Large intestine (tissue), 3 donors: ENCODE results near the gene MTAP. TPM values are rescaled to one million over a fixed set of nuclear protein-coding genes. Genes with fewer than 3 reads are reported as not detected.

Experiments used
- DNase-seq, 2 donors: peaks; one replicate each; pipeline versions ENCODE4 v3.0.0 to v3.0.0-alpha.2; 2013
- H3K27ac ChIP-seq: one replicate; pipeline ENCODE4 v1.5.1; 2013; ENCODE audit warnings: low read length
- H3K27me3 ChIP-seq: 2 replicates; pipeline ENCODE4 v1.6.1; 2013; ENCODE audit warnings: low read length; ENCODE audit not compliant: control insufficient read depth, insufficient read depth
- H3K36me3 ChIP-seq: 2 replicates; pipeline ENCODE4 v1.6.1; 2013; ENCODE audit warnings: low read length; ENCODE audit not compliant: control insufficient read depth, insufficient read depth
- H3K4me1 ChIP-seq: one replicate; pipeline ENCODE4 v1.6.1; 2013; ENCODE audit warnings: low read length; ENCODE audit not compliant: control insufficient read depth, insufficient read depth
- H3K4me3 ChIP-seq: one replicate; pipeline ENCODE4 v1.5.1; 2013; ENCODE audit warnings: low read length
- H3K9me3 ChIP-seq: one replicate; pipeline ENCODE4 v1.6.1; 2013; ENCODE audit warnings: mild to moderate bottlenecking, low read depth, low read length, moderate library complexity; ENCODE audit not compliant: control insufficient read depth
- WGBS: methylation state at CpG from one replicate; pipeline ENCODE4 v1.1.5; 2013; ENCODE audit warnings: low lambda C conversion rate; ENCODE audit not compliant: insufficient coverage; 5-methylcytosine and 5-hydroxymethylcytosine counted together
- polyA plus RNA-seq: library from polyadenylated mRNA; unstranded; fragments of 120-200 nt; gene quantifications from one replicate; pipeline ENCODE4 v1.2.1, GENCODE V29; 2013

Gene MTAP
- polyA plus RNA-seq, 1 donor = 25.1 TPM

DNA sequence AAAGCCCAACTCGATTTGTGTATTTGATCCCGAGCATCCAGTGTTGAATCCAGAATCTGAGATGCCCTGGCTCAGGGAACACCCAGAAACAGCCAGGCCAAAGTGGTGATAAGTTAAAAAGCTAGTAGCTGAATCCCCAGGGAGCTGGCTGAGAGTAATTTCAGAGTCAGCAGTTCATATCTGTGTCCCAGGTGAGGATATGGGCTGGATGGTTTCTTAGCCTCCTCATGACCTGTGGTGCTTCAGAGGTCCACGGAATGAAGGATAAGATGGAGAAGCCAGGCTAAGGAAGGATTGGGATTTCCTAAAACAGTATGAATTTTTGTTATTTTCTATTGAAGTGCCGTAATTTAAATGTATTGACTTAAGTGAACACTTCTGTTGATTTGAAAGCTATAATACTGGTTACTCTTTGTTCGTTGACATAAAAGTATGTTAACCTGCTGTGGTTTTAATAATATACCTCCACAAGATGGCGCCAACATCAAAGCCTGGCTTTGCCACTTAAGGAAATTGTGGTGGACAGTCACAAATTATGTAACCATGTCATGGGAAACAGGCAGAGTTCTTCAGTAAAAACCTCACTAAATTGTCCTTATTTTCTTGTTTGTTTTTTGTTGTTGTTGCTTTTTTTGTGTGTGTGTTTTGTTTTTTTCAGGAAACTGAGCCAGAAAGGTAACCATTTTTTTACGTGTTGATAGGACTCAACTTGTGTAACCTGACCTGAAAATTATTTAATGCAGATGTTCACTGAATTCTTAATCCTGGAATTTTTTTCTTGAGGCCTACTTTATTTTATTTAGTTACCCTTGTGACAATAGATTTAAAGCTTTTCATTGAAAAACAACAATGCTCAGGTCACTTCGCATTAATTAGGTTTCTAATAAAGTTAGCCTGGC lies 11.4 kb downstream of the MTAP start:
- DNase-seq = peak; percentile 67 to 73
- peaks cover 53% of the 10 kb centered on the region for H3K36me3 ChIP-seq
- H3K4me1 ChIP-seq = no peaks in the 10 kb centered on the region
- H3K4me3 ChIP-seq = no peak overlapping the region
- H3K9me3 ChIP-seq = no peaks in the 10 kb centered on the region
- H3K27ac ChIP-seq = no peak overlapping the region
- no peaks in the 10 kb centered on the region for H3K27me3 ChIP-seq
- 82% methylated on average over 3 of the region's 8 CpGs for WGBS

GRCh38 chr9:21815643-21816042 lies 13.2 kb downstream of the MTAP start:
- no peak for DNase-seq
- no peaks in the 10 kb centered on the region for H3K9me3 ChIP-seq
- H3K4me1 ChIP-seq = no peaks in the 10 kb centered on the region
- WGBS = 100% methylated on average over 2 of the region's 3 CpGs
- H3K27ac ChIP-seq = no peak overlapping the region
- H3K36me3 ChIP-seq = peaks cover 54% of the 10 kb centered on the region
- no peaks in the 10 kb centered on the region for H3K27me3 ChIP-seq
- H3K4me3 ChIP-seq = no peak overlapping the region

DNA sequence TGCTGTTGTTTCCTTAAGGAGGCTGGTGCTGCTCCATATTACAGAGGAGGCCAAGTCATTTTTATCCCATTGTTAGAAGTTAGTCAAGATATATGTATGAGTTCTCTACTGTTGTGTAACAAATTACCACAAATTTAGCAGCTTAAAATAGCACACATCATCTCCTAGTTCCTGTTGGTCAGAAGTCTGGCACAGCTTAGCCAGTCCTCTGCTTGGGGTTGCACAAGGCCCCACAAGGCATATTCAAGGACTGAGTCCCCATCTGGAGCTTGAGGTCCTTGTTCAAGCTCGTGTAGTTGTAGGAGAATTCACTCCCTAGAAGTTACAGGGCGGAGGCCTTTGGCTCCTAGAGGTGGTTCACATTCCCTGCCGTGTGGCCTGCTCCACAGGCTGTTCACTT lies 14.7 kb downstream of the MTAP start:
- Histone ChIP-seq H3K4me1 (no peaks in the 10 kb centered on the region), H3K9me3 (no peaks in the 10 kb centered on the region), H3K27me3 (no peaks in the 10 kb centered on the region), H3K36me3 (peaks cover 41% of the 10 kb centered on the region), H3K27ac (no peak overlapping the region), H3K4me3 (no peak overlapping the region)
- WGBS = no CpG with 5 or more reads among the region's 3 CpGs
- no peak for DNase-seq

GRCh38 chr9:21825637-21826036 lies 23.2 kb downstream of the MTAP start:
- Histone ChIP-seq H3K9me3 (peaks cover 2% of the 10 kb centered on the region), H3K36me3 (peaks cover 31% of the 10 kb centered on the region), H3K4me3 (no peak overlapping the region)

DNA sequence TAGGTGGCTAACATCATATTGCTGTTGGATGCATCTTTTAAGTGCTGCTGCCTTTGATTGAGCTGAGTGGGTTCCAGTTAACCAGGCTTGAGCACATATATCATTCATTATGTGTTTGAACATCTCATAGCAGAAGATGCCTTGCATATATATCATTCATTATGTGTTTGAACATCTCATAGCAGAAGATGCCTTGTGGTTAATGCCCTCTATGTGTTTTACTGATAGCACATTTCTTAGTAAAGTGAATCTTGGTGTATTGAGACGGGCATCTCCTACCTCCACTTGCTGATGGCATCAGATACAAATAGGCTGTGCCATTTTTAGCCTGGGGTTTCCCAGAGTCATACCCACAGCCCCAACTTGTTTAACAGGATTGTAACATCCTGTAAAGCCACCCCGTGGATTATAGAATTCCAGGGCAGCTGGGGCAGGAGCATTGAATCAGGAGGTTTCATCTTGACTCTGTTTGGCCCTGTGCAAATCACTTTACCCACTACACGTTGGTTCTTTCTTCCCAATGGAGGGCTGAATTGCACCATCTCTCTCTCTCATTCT lies 26.5 kb downstream of the MTAP start:
- peaks cover 50% of the 10 kb centered on the region for H3K36me3 ChIP-seq
- no peak overlapping the region for H3K27ac ChIP-seq
- 83% methylated on average over 1 of the region's 3 CpGs for WGBS
- peaks cover 2% of the 10 kb centered on the region for H3K9me3 ChIP-seq
- DNase-seq = no peak
- H3K27me3 ChIP-seq = no peaks in the 10 kb centered on the region
- H3K4me3 ChIP-seq = no peak overlapping the region
- H3K4me1 ChIP-seq = no peaks in the 10 kb centered on the region

More at GRCh38 chr9:21825637-21826036, 23.2 kb downstream of the MTAP start:
- Histone ChIP-seq H3K27me3 (no peaks in the 10 kb centered on the region), H3K27ac (no peak overlapping the region), H3K4me1 (no peaks in the 10 kb centered on the region)
- WGBS = 100% methylated on average over 2 of the region's 2 CpGs
- no peak for DNase-seq

DNA sequence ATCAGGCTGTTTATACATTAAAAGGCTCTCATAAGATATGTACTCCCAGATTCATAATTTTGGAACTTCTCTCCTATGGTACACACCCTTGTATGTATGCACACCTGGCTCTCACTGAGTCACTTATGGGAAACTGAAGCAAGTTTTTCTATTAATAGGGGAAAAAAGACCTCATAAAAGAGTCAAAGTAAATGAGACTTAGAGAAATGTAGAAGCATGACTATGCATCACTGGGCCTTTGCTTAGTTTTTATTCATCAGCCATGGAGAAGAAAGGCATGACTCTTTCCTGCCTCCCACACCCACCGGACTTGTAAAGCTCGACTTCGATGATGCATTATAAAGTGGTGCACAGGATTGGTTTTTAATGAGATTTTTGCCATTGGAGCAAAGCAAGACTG lies 28.2 kb downstream of the MTAP start:
- no CpG with 5 or more reads among the region's 3 CpGs for WGBS
- no peaks in the 10 kb centered on the region for H3K4me1 ChIP-seq
- peaks cover 56% of the 10 kb centered on the region for H3K36me3 ChIP-seq
- no peak overlapping the region for H3K27ac ChIP-seq
- DNase-seq = no peak
- no peaks in the 10 kb centered on the region for H3K27me3 ChIP-seq
- no peaks in the 10 kb centered on the region for H3K9me3 ChIP-seq
- H3K4me3 ChIP-seq = no peak overlapping the region

GRCh38 chr9:21831841-21832509 lies 29.5 kb downstream of the MTAP start:
- DNase-seq = peak in 1 of 2 donors; percentile 13
- no peak overlapping the region for H3K27ac ChIP-seq
- H3K27me3 ChIP-seq = no peaks in the 10 kb centered on the region
- H3K9me3 ChIP-seq = no peaks in the 10 kb centered on the region
- H3K4me1 ChIP-seq = no peaks in the 10 kb centered on the region
- 40% methylated on average over 1 of the region's 8 CpGs for WGBS
- no peak overlapping the region for H3K4me3 ChIP-seq
- H3K36me3 ChIP-seq = peaks cover 53% of the 10 kb centered on the region

DNA sequence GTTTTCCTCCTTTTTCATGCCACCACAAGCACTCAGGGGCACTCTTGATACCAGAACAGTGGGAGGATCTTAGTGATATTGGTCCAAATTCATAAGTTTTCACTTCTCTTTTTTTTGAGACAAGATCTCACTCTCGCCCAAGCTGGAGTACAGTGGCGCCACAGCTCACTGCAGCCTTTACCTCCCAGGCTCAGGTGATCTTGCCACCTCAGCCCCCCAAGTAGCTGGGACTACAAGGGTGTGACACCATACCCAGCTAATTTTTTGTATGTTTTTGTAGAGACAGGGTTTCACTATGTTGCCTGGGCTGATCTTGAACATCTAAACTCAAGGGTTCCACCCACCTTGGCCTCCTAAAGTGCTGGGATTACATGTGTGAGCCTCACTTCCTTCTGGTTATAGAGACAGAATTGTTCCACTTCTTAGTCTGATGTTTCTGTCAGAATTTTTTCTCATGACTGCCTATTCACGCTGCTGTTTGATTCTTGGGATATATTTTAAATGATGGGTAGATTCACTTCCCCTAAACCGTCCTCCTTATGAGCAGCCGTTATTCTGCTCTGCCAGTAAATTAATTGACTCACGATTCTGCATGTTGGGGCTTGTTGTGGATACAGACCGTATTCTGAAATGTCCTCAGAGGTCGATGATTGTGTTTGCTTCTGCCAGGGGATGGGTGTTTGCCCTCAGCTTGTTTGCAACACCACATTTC lies 30.8 kb downstream of the MTAP start:
- no peak for DNase-seq
- H3K36me3 ChIP-seq = peaks cover 63% of the 10 kb centered on the region
- H3K27ac ChIP-seq = no peak overlapping the region
- no peak overlapping the region for H3K4me3 ChIP-seq
- no peaks in the 10 kb centered on the region for H3K27me3 ChIP-seq
- H3K4me1 ChIP-seq = no peaks in the 10 kb centered on the region
- no CpG with 5 or more reads among the region's 8 CpGs for WGBS
- H3K9me3 ChIP-seq = no peaks in the 10 kb centered on the region

DNA sequence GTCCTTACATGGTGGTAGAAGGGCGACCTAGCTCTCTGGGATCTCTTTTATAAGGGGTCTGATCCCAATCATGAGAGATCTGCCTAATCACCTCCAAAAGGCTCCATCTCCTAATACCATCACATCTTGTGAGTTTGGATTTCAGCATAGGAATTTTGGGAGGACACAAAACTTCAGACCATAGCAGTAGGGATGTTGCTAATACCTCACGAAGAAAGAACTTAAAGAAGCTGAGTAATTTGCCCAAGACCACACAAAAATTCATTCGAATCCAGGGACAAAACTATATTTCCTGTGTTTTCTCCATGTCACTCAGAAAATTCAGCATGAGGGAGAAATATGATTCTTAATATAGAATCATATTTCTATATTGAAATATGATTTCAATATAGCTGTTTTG lies 32.7 kb downstream of the MTAP start:
- DNase-seq = no peak
- H3K27ac ChIP-seq = no peak overlapping the region
- H3K36me3 ChIP-seq = peaks cover 66% of the 10 kb centered on the region
- WGBS = 100% methylated on average over 1 of the region's 3 CpGs
- no peaks in the 10 kb centered on the region for H3K9me3 ChIP-seq
- H3K27me3 ChIP-seq = no peaks in the 10 kb centered on the region
- no peak overlapping the region for H3K4me3 ChIP-seq
- no peaks in the 10 kb centered on the region for H3K4me1 ChIP-seq
